GM21390 (cell line): ENCODE results near the gene KLF5.

Source experiments
- ATAC-seq: cut with Tn5 transposase; IDR thresholded peaks from one replicate; pipeline ENCODE4 v1.9.1; 2021; ENCODE audit not compliant: unreplicated experiment

KLF5 gene

DNA sequence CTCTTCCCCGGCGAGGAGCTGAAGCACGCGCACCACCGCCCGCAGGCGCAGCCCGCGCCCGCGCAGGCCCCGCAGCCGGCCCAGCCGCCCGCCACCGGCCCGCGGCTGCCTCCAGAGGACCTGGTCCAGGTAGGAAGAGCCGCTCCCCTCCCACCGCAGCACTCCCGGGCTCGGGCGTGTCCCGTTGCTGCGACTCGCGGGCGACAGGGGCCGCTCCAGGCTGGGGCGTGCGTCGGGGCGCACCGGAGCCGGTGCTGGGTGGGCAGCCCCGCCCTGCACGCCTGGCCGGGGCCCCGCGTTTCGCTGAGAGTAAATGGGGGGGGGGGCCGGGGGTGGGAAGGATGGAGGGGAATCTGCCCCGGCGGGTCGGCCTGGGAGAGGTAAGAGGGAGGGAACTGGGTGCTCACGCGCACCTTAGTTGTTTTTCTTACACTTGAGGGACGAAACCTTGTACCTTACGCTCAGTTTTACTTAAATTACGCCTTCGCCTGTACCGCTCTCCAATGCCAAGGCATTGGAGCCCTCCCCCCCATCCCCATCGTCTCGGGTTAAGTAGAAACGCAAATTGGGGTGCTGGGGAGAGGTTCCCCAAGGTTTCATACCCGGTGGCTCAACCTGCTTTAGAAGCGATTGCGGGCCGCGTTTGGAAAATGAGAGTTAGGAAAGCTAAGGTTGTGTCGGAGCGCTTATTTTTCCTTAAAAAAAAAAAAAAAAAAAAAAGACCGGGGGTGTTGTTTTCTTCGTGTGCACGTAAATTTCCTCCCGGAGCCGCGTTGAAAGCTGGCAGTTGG is 850 bp downstream of the KLF5 start:
- ATAC-seq: peak; percentile 47

DNA sequence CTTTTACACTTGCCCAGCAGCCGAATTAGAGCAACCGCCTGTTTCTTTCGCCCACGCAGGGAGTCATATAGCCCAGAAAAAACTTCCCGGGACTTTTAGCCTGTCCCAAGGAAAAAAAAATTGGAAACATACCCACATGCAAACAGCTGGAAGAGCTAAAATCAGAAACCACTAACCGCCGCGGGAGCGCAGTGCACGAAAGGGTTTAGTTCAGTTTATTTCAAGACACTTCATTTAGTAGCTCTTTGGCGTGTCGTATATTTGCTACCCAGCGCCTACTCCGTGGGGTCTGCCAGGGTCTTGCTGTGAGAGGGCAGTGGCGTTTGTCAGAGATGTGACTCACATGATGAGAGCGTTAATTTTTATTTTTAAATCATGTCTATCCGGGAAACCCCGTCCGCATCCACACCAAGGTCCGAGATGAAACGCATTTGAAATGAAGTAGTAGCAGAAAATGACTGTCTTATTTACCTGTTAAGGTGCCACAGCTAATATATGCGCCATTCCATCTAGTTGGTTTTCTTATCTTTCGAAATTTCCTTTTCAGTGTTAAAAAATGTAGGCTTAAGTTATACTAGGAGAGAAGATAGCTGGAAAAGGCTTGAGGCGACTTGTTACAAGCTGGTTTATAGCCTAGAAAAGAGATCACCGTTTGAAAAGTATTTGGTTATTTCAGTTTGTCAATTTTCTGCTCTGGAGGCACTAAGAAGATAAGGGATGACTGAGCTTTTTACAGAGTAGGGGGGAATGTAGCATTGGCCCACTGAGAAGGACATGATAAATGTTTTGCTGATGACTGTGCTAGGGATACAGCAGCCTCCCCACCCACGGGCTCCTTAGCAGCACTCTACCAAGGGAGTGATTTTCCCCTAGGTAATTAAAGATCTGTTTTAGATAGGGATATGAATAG is 1.7 kb downstream of the KLF5 start:
- ATAC-seq: no peak

DNA sequence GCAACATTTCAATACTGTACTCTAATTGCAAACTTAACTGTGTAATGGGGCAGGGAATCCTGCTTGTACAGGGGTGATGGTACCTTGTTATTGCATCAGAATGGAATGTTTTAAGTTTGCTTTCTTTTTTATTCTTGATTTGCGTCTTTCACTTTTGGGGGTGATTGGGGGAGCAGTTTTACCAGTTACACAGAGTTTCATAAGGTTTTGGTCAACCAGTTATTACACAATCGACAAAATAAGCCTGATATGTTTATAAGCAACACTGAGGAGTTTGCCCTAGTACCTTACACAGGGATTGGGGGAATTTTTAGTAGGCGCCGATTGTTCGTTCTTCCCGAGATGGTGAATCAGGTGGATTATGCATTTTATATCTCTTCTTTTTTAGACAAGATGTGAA is 2.7 kb downstream of the KLF5 start:
- ATAC-seq: no peak

DNA sequence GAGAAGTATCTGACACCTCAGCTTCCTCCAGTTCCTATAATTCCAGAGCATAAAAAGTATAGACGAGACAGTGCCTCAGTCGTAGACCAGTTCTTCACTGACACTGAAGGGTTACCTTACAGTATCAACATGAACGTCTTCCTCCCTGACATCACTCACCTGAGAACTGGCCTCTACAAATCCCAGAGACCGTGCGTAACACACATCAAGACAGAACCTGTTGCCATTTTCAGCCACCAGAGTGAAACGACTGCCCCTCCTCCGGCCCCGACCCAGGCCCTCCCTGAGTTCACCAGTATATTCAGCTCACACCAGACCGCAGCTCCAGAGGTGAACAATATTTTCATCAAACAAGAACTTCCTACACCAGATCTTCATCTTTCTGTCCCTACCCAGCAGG is 3.1 kb downstream of the KLF5 start:
- ATAC-seq: no peak

DNA sequence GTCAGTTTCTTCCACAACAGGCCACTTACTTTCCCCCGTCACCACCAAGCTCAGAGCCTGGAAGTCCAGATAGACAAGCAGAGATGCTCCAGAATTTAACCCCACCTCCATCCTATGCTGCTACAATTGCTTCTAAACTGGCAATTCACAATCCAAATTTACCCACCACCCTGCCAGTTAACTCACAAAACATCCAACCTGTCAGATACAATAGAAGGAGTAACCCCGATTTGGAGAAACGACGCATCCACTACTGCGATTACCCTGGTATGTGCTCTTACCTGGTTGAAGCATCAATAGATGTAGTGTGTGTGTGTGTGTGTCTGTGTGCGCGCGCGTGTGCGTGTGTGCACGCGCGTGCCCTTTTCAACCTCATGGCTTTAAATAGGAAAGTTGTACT is 3.7 kb downstream of the KLF5 start:
- ATAC-seq: no peak

DNA sequence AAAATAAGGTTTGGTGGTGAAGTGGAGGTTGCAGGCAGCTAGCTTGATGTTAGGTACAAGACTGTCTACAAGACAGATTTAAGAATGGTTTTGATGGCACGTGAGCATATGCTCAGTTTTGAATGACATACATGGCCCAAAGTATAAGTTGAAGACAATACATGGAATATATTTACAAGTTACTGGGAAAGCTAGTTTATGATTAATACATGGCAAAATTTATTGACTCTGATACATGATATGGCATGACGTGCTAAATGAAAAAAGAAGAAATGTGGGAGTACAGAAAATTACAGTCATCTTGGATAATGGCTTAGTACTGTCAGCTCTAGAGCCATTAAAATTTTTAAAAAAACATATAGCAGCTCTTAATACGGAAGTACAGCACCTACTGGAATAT is 4.4 kb downstream of the KLF5 start:
- ATAC-seq: no peak

DNA sequence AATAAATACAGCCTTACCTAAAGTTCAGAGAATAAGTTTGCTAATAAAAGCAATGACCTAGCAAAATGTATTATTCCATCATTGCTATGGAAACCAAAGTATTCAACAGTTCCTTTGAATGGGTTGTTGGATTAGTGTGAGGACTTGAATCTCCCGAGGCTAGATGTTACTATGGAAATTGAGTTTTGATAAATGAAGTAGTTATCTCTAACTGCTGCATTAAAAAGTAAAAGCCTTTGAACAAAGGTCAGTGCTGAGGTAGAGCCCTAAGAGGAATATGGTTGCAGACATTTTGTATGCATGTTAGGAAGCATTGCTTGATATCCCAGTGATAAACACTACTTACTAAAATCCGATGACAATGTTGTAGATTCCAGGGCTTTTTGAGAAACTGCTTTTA is 6.2 kb downstream of the KLF5 start:
- ATAC-seq: no peak

DNA sequence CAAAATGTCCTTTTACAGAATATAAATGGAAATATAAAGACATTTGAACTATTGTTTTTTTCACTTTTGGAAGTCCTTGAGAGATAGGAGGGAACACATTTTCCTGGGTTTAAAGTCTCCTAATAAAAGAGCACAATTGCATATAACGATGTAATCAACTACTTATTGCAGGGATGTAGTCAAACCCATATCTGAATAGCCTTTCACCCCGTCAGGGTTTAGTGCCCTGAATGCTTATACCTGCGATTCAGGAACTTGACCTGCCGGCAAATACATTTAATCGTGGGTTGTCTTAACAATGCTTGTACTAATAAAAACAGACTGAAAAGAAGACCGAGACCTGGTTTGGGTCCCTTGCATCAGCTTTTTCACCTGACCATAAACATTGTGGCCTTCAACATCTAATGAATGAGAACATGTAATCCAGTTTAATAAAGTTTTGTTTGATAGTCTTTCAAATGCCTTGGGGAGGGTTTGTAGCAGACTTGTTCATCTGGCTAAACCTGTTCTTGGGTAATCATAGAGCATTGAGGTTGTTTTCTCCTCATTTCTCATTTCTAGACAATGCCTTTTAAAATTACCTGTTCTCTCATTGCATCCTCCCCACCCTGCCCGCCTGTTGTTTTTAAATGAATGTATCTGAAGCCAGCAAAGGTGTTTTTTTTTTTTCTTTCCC is 7.0 kb downstream of the KLF5 start:
- ATAC-seq: no peak

DNA sequence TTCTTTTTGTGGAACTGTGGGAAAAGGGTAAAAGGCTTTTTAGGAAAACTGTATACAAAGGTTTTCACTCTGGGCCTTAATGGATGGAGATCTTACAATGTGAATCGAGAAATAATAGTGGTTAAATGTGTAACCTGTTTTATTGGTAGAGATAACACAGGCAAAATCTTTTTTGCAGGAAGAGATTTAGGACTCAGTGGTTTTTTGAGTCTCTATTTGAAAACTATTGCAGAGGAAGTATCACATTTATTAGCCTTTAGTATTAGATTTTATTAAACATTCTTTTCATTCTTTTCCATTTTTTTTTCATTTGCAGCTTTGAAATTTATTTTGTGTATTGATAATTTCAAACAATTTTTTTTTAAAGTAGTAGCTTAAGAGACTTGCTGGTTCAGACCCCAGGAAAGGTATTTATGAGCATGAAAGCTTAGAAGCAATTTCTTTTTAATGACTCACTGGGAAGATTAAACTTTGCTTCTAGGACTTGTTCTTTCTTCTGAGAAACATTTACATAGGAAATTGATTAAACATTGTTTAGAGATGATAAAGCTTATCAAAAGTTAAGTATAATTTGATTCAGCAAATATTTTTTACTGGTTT is 10.5 kb downstream of the KLF5 start:
- no peak for ATAC-seq

DNA sequence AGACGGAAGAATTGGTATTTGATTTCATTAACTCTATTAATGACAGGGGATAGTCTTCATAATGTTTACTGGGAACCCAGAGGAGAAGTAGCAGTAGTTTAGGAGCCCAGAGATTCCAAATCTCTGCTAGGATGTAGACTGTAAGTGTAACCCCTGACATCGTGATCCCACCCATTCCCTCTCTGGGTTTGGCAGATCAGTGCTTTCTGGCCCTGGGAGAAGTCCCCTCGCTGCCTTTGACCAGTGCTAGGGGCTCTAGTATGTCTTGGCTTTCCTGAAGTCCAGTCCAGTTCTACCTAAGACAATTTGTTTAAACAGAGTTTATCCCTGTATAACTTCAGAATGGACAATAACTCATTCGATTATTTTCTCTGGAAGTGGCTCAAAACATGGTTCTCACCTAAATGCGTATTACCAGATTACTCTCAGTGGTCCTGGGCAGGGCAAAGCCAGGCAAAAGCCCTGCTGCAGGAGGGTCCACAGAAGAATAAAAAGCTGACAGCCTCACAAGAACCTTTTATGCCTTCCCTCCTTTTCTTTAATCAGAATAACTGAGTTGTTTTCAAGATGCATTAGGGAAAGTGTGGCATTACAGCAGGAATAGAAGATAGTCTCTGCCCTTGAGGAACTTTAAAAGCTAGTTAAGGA is 11.8 kb downstream of the KLF5 start:
- ATAC-seq: no peak

DNA sequence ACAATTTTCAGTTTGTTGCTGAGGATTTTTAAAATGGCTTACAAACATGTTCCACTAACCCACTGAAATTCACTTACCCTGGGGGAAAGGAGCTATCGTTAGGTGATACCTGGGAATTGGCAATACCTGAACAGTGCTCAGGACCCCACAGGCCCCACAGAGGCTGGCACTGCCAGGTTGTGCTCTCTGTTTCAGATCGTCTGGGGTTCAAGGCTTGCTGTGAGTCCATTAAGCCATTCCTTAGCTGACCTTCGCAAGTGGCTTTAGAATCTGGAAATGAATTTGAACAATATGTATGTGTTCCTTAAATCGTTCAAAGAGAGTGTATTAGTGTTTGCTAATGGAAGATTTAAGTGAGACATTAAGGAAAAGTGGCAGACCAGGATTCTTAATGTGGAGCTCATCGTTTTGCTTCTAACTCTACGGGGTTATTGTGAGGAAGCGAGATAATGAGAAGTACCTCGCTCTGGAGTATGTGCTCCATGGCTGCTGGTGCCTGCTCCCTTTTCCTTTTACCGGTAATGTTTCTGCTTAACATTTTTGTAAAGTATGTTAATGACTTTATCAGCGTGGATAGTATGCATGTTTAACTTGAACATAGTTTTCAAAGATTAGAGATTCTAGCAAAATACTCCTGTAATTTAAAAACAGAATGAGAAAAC is 13.6 kb downstream of the KLF5 start:
- no peak for ATAC-seq

DNA sequence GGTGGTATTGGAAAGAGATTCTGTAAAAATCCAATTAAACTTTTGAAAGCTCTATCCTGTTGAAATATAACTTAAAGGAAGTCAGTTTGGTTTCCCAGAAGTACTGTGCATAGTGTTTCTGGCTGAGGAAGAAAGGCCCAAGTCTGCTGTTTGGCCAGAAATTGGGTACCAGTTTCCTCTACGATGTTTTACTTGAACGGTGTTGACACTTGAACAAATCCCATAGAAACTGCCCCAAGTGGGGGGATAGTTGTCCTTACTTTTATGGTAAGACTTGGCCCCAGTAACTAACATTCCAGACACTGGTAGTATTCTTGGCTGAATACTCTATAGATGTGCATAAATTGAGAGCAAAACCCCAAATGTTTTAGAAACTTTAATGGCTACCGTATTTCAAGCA is 14.2 kb downstream of the KLF5 start:
- ATAC-seq: no peak

DNA sequence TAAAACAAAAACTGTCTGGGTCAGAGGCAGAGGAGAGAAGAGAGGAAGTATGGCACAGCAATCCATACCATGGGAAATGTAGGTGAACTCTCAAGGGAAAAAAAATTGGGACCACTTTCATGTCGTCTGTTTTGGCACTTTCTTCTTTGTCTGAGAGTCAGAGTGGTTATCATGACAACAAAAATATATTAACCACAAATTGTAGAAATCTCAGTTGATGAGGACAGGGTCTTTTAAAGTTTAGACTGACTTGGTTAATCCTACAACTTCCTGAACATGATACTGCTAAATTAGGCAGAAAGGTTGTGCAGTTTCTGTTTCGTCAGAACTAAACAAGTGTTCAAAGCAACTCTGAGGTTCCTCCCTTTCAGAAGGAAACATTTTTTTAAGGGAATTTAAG is 15.2 kb downstream of the KLF5 start:
- peak; percentile 66 for ATAC-seq

DNA sequence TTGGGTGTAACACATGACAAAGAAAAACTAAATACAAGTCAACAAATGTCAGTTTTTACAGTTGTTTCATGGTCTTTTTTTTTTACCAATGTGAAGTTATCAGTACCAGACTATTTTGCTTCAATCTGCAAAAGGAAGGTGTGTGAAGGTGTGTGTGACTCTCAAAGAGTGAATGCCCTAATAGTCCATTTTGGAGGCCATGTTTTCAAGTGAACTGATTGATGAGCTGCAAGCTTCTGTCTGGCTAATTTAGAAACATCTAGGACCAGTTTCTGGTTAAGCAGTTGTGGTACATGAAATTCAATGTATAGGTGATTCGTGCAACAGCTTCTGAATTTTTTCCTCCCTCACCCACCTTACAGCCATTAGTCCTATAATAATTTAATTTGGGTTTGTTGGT is 16.1 kb downstream of the KLF5 start:
- no peak for ATAC-seq

DNA sequence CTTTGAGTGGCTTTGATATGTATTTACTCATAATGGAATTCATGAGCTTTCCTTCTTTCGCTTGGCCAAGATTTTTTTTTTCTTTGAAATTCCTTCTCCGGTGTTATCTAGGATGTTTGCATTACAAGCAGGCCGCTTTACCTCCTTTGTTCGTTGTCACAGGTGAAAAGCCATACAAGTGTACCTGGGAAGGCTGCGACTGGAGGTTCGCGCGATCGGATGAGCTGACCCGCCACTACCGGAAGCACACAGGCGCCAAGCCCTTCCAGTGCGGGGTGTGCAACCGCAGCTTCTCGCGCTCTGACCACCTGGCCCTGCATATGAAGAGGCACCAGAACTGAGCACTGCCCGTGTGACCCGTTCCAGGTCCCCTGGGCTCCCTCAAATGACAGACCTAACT is 16.7 kb downstream of the KLF5 start:
- no peak for ATAC-seq

DNA sequence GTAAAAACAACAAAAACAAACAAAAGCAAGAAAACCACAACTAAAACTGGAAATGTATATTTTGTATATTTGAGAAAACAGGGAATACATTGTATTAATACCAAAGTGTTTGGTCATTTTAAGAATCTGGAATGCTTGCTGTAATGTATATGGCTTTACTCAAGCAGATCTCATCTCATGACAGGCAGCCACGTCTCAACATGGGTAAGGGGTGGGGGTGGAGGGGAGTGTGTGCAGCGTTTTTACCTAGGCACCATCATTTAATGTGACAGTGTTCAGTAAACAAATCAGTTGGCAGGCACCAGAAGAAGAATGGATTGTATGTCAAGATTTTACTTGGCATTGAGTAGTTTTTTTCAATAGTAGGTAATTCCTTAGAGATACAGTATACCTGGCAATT is 17.1 kb downstream of the KLF5 start:
- no peak for ATAC-seq

DNA sequence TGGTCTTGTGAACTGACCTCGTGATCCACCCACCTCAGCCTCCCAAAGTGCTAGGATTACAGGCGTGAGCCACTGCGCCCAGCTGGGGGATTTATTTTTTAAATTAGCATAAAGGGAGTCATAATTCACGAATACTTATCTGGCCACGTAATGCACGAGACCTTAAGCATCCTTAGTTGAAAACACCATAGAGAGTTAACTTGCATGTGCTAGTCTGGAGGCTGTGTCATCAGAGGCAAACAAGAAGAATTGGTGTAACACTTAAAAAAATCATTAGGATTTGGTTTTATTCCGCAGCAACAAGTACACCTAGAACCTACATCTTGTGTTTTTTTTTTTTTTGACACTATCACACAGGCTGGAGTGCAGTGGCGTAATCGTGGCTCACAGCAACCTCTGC is 19.1 kb downstream of the KLF5 start:
- ATAC-seq: no peak

DNA sequence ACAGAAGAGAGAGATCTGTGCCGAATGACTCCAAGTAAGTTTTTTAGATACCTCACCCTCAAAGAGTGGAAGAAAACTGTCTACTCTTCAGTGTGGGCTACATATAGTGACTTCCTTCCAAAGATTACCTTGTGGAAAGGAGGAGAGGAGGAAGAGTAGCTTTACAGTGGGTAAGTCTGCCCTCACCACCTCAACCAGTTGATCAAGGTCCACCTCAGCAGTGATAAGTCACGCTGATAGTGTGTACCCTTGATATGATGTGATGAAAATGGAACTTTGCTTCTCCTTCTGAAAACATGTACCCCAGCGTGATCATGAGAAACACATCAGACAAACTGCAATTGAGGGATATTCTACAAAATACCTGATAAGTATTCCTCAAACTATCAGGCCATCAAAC is 20.6 kb downstream of the KLF5 start:
- no peak for ATAC-seq

DNA sequence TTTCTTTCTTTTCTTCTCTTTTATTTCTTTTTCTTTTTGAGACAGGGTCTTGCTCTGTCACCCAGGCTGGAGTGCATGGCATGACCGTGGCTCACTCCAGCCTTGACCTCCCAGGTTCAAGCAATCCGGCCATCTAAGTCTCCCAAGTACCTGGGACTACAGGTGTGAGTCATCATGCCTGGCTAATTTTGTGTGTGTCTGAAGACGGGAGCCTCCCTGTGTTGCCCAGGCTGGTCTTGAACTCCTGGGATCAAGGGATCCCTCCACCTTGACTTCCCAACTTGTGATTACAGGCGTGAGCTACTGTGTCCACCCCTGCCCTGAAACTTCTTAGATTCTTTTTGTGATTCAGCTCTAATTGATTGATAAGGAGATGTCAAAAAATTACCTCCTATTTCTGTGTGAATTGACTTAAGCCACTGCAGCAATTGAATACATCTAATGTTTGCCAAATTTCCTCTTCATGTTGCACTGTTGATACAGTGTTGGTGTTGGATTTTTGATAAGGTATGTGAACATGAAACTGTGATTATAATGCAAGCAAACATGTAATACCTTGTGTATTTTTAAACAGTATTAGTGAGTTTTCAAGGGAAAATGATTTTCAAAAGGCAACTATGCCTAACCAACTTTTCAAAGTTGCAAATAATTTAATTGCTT is 22.6 kb downstream of the KLF5 start:
- ATAC-seq: no peak

DNA sequence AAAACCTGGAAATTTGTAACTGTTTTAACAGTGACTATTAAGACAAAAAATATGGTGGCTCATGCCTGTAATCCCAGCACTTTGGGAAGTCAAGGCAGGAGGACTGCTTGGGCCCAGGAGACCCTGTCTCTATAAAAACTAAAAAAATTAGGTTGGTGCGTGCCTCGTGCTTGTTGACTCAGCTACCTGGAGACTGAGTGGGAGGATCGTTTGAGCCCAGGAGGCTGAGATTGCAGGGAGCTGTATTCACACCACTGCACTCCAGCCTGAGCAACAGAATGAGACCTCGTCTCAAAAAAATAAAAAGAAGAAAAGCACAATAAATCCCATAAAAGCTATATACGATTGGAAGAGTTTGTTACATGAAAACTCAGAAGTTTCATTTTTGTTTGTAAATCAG is 23.7 kb downstream of the KLF5 start:
- no peak for ATAC-seq
